K562 (cell line): ENCODE results near the gene COPG2. TPM values are rescaled to one million over a fixed set of nuclear protein-coding genes. Genes with fewer than 3 reads are reported as not detected.
"Not testable (repeated sequence)": the region's sequence is repeated elsewhere in the genome, so short reads cannot be mapped to it uniquely, and the experiment has no call there.

Source experiments
- ATAC-seq: fragments of 200-7000 bp; cut with Tn5 transposase; 3 replicates; pipeline ENCODE4 v1.9.1; 2020; ENCODE audit warnings: moderate library complexity
- BruUV-seq: library from RNA; stranded (reverse); fragments of 400-500 nt; replicated peaks from 2 replicates; lab custom pipeline; 2021; lab: Mats Ljungman, UMichigan
- CTCF ChIA-PET: fragments of 300-600 bp; formaldehyde crosslinking; extraction: SDS; loops from one replicate; lab custom pipeline; 2021; ENCODE audit warnings: low intra/inter-chr PET ratio; lab: Yijun Ruan, JAX
- POLR2A ChIA-PET: fragments of 300-600, 350-650 bp; sonication (Branson Sonifier 250); formaldehyde crosslinking; extraction: SDS; loops from one replicate; lab custom pipeline; 2021; ENCODE audit warnings: antibody characterized with exemption, inconsistent platforms; lab: Yijun Ruan, JAX
- DNase-seq, 4 experiments: peaks; one replicate each; pipeline versions ENCODE4 v3.0.0 to v3.0.0-alpha.2; 2011 to 2018; ENCODE audit warnings: low spot score in 3 of 4, mixed read lengths in 3 of 4; ENCODE audit errors: extremely low read depth in 1 of 4
- FAIRE-seq: peaks from 2 replicates; lab custom pipeline; 2011; peaks lifted over from hg19 to GRCh38; lab: Jason Lieb, UNC
- H2AFZ ChIP-seq: 2 replicates; pipeline ENCODE4 v1.6.0; 2011; ENCODE audit warnings: low read depth, low read length, control low read depth, inconsistent platforms
- H3K27ac ChIP-seq: fragments of 200-600 bp; 3 replicates; pipeline ENCODE4 v1.8.0; 2011; ENCODE audit warnings: low read depth, mild to moderate bottlenecking, control low read depth, inconsistent platforms, low read length, moderate library complexity, mixed read lengths; ENCODE audit errors: extremely low read depth
- H3K27me3 ChIP-seq, 2 experiments: fragments of 300-600 bp in 1 of 2; 2 replicates in 1 of 2; 3 replicates in 1 of 2; pipeline versions ENCODE4 v1.6.0 to v1.8.0; 2011; ENCODE audit warnings: inconsistent platforms in 2 of 2, low read length in 2 of 2, mild to moderate bottlenecking in 1 of 2, mixed read lengths in 1 of 2, moderate library complexity in 1 of 2; ENCODE audit not compliant: control insufficient read depth in 2 of 2, insufficient read depth in 2 of 2
- H3K36me3 ChIP-seq: fragments of 300-600 bp; 3 replicates; pipeline ENCODE4 v1.8.0; 2011; ENCODE audit warnings: mild to moderate bottlenecking, low read length, inconsistent platforms; ENCODE audit not compliant: control insufficient read depth, insufficient read depth
- H3K4me1 ChIP-seq, 2 experiments: fragments of 200-600 bp in 1 of 2; replicated peaks in 1 of 2; 2 replicates in 1 of 2; 3 replicates in 1 of 2; pipeline versions ENCODE4 v1.5.1 to v1.8.0; 2011; ENCODE audit warnings: inconsistent platforms in 2 of 2, low read length in 2 of 2, mild to moderate bottlenecking in 1 of 2, mixed read lengths in 1 of 2, moderate library complexity in 1 of 2; ENCODE audit not compliant: control insufficient read depth in 2 of 2, insufficient read depth in 2 of 2
- H3K4me2 ChIP-seq: 2 replicates; pipeline ENCODE4 v1.6.1; 2011; ENCODE audit warnings: low read length, control low read depth, inconsistent platforms, mixed read lengths; ENCODE audit not compliant: insufficient read depth
- H3K4me3 ChIP-seq: fragments of 200-600 bp; sonication (generic), shearing (Covaris generic); 2 replicates; pipeline ENCODE4 v1.5.1; 2016; ENCODE audit warnings: control low read depth, inconsistent platforms
- H3K79me2 ChIP-seq: fragments of 200-600 bp; 3 replicates; pipeline ENCODE4 v1.8.0; 2011; ENCODE audit warnings: low read length, inconsistent platforms; ENCODE audit not compliant: control insufficient read depth, insufficient read depth
- H3K9ac ChIP-seq, 2 experiments: 2 replicates each; pipeline versions ENCODE4 v1.6.0 to v1.6.1; 2011; ENCODE audit warnings: low read depth in 2 of 2, low read length in 2 of 2, control low read depth in 1 of 2, inconsistent platforms in 1 of 2, mild to moderate bottlenecking in 1 of 2, mixed read lengths in 1 of 2; ENCODE audit not compliant: insufficient read depth in 1 of 2
- H3K9me1 ChIP-seq: one replicate; pipeline ENCODE4 v1.6.0; 2011; ENCODE audit warnings: inconsistent platforms, mild to moderate bottlenecking, low read length, moderate library complexity; ENCODE audit not compliant: control insufficient read depth, insufficient read depth
- H3K9me3 ChIP-seq: replicated peaks from 2 replicates; pipeline ENCODE4 v1.5.1; 2011; ENCODE audit warnings: low read depth, low read length, inconsistent platforms; ENCODE audit not compliant: control insufficient read depth, insufficient read depth
- H4K20me1 ChIP-seq: replicated peaks from 2 replicates; pipeline ENCODE4 v1.6.1; 2011; ENCODE audit warnings: low read length, inconsistent platforms, mixed read lengths; ENCODE audit not compliant: control insufficient read depth, insufficient read depth
- ZKSCAN8 ChIP-seq: fragments of 200-800 bp; sonication (Bioruptor generic); IDR thresholded peaks from 2 replicates; pipeline ENCODE4 v1.6.1; 2016; ENCODE audit warnings: missing genetic modification characterization, missing compliant biosample characterization
- ZNF3 ChIP-seq: fragments of 250-450 bp; sonication (Bioruptor Pico); IDR thresholded peaks from 2 replicates; pipeline ENCODE4 v1.5.0; 2021; ENCODE audit warnings: mild to moderate bottlenecking, moderate library complexity
- ZNF512 ChIP-seq: IDR thresholded peaks from 2 replicates; pipeline ENCODE4 v1.6.1; 2016; ENCODE audit warnings: missing genetic modification characterization, missing compliant biosample characterization
- WGBS: fragments of 100-300 bp; shearing (Covaris generic); methylation state at CpG from one replicate; pipeline ENCODE4 v1.1.6; 2016; ENCODE audit warnings: low coverage, mixed read lengths; ENCODE audit not compliant: insufficient coverage; ENCODE audit errors: missing lambda C conversion rate; 5-methylcytosine and 5-hydroxymethylcytosine counted together
- in situ Hi-C: fragments of 300-500 bp; cut with MboI; formaldehyde crosslinking; loops from 4 replicates; pipeline ENCODE4 v1.15.0; 2018; ENCODE audit warnings: inconsistent platforms, mixed read lengths
- intact Hi-C: fragments of 100-400 bp; cut with micrococcal nuclease; formaldehyde crosslinking; loops from 2 replicates; pipeline ENCODE4 v1.14.2; 2022
- polyA plus RNA-seq, 8 experiments: library from polyadenylated mRNA; depleted of rRNA in 4 of 8; stranded (reverse) in 5 of 8; unstranded in 3 of 8; fragments of >200 nt; fragmentation: Nextera tagmentation in 2 of 8; fragmentation: Illumina TruSeq in 1 of 8; extraction: Ambion mirVana in 2 of 8; extraction: Trizol in 1 of 8; gene quantifications; 2 replicates each; pipeline versions ENCODE4 v1.2.1 to v1.2.3, GENCODE V29; 2011 to 2014; ENCODE audit warnings: inconsistent platforms in 1 of 8, missing spikeins in 1 of 8
- total RNA-seq, 7 experiments: library from RNA; depleted of rRNA in 6 of 7; stranded (reverse); fragments of >200 nt in 6 of 7; fragmentation: Illumina TruSeq in 2 of 7; extraction: Trizol in 2 of 7; gene quantifications; 2 replicates each; pipeline versions ENCODE4 v1.2.1 to v1.2.3, GENCODE V29; 2011 to 2021; ENCODE audit warnings: low replicate concordance in 1 of 7
- TF ChIP-seq, protein P1 (sequence below): fragments of 250-450 bp; sonication (Bioruptor Pico); IDR thresholded peaks from 2 replicates; pipeline ENCODE4 v1.9.0; 2021; ENCODE audit warnings: mild to moderate bottlenecking

COPG2 gene
- total and polyA plus RNA-seq, 9 of the 15 experiments (the other 6 are each of a cell fraction or from before 2014, with no cell fraction given): 6.6 to 104 (median 32.5) TPM

GRCh38 chr7:130607066-130607465 is 61.5 kb downstream of the COPG2 start:
- intact Hi-C loops, H3K9ac ChIP-seq, DNase-seq, H3K4me1 ChIP-seq, H3K27ac ChIP-seq, H3K9me3 ChIP-seq, H3K27me3 ChIP-seq, H3K79me2 ChIP-seq, in situ Hi-C loops, H3K4me2 ChIP-seq, H3K9me1 ChIP-seq, ATAC-seq, FAIRE-seq, H3K4me3 ChIP-seq, H4K20me1 ChIP-seq, BruUV-seq, H2AFZ ChIP-seq, CTCF ChIA-PET: not testable (repeated sequence)
- POLR2A ChIA-PET: interaction anchor here (0.5 to 1.5 kb wide), 4 partner anchors 11 to 880 kb away, joined by 3 to 5 read pairs (median 4); no protein-coding TSS in a partner anchor
- H3K36me3 ChIP-seq: peaks cover 30% of the 10 kb centered on the region
- WGBS: 89% methylated on average over 2 of the region's 2 CpGs

DNA sequence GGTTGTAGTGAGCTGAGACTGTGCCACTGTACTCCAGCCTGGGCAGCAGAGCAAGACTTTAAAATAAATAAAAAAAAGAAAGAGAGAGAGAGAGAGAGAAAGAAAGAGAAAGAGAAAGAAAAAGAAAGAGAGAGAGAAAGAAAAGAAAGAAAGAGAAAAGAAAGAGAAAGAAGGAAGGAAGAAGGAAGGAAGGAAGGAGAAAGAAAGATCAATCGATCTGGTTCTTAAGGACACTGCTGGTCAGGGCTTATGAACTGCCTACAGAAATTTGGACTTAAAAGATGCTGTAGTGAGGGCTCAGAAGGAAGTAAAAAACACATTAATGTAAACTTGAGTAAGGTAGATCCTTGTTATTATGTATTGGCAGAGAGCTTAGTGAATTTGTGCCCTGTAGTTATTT is 62.4 kb downstream of the COPG2 start:
- Histone ChIP-seq H3K79me2 (no peaks in the 10 kb centered on the region), H2AFZ (no peak overlapping the region), H3K27me3 (no peaks in the 10 kb centered on the region), H3K4me1 (no peaks in the 10 kb centered on the region), H3K9me3 (no peaks in the 10 kb centered on the region)
- POLR2A ChIA-PET: interaction anchor here (1.0 to 1.5 kb wide), 3 partner anchors 10 to 13 kb away, joined by 3 to 5 read pairs (median 4); no protein-coding TSS in a partner anchor
- DNase-seq (no peak), FAIRE-seq (no peak)
- intact Hi-C loops: no loop called here
- TF ChIP-seq ZNF3 (CRISPR knock-in tag): no peak
- no peak for TF ChIP-seq ZKSCAN8
- peak; percentile 57 for TF ChIP-seq ZNF512 (tag)
- TF ChIP-seq, protein P1, sequence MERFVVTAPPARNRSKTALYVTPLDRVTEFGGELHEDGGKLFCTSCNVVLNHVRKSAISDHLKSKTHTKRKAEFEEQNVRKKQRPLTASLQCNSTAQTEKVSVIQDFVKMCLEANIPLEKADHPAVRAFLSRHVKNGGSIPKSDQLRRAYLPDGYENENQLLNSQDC (CRISPR knock-in tag): no peak
- TF ChIP-seq, all 486 proteins: peak for 1
- BruUV-seq: no TSS peak
- no peaks in the 10 kb centered on the region for H3K9me1 ChIP-seq
- H3K4me3 ChIP-seq: no peak overlapping the region
- no peak overlapping the region for H3K4me2 ChIP-seq
- H3K9ac ChIP-seq: no peak overlapping the region
- CTCF ChIA-PET: no interaction called here
- WGBS: 62% methylated on average over 1 of the region's 1 CpG
- in situ Hi-C loops: no loop called here
- no peaks in the 10 kb centered on the region for H4K20me1 ChIP-seq
- no peak overlapping the region for H3K27ac ChIP-seq
- ATAC-seq: no peak
- peaks cover 21% of the 10 kb centered on the region; the same call in 2 of the 3 replicates for H3K36me3 ChIP-seq
